GM10248 (cell line): Measurements from ENCODE around the gene PAAF1.

ENCODE experiments used
- CTCF ChIA-PET: fragments of 300-600 bp; sonication (Branson Sonifier 250); formaldehyde crosslinking; extraction: SDS; loops from one replicate; lab custom pipeline; 2021; ENCODE audit warnings: antibody characterized with exemption; lab: Yijun Ruan, JAX
- POLR2A ChIA-PET: fragments of 350-650 bp; sonication (Branson Sonifier 250); formaldehyde crosslinking; extraction: SDS; loops from one replicate; lab custom pipeline; 2020; ENCODE audit warnings: antibody characterized with exemption; lab: Yijun Ruan, JAX
- DNase-seq: peaks from one replicate; pipeline ENCODE4 v3.0.0; 2012; ENCODE audit errors: extremely low spot score
- CTCF ChIP-seq: IDR thresholded peaks from 2 replicates; pipeline ENCODE4 v1.5.1; 2012; ENCODE audit warnings: mild to moderate bottlenecking, low read depth; ENCODE audit errors: extremely low read depth, missing control alignments, control extremely low read depth

PAAF1 gene

GRCh38 chr11:73889536-73889935 lies 12.7 kb downstream of the PAAF1 start:
- POLR2A ChIA-PET: no interaction called here

GRCh38 chr11:73893041-73893440 lies 16.2 kb downstream of the PAAF1 start:
- ChIA-PET CTCF (interaction anchor here (1.0 kb wide), 1 partner anchor 13 kb away, joined by 3 read pairs; no protein-coding TSS in a partner anchor), POLR2A (no interaction called here)
- TF ChIP-seq CTCF: no peak
- no peak for DNase-seq

More at GRCh38 chr11:73889536-73889935, 12.7 kb downstream of the PAAF1 start:
- CTCF ChIA-PET: no interaction called here
- no peak for DNase-seq
- no peak for TF ChIP-seq CTCF

GRCh38 chr11:73894725-73895335 lies 18.0 kb downstream of the PAAF1 start:
- TF ChIP-seq CTCF: no peak
- ChIA-PET POLR2A (no interaction called here), CTCF (no interaction called here)
- no peak for DNase-seq

GRCh38 chr11:73902303-73902702 lies 25.5 kb downstream of the PAAF1 start:
- DNase-seq: no peak

GRCh38 chr11:73907191-73907590 lies 30.4 kb downstream of the PAAF1 start:
- CTCF ChIA-PET: interaction anchor here (0.9 to 2.0 kb wide), 4 partner anchors 8 to 18 kb away, joined by 3 to 6 read pairs (median 4); no protein-coding TSS in a partner anchor
- TF ChIP-seq CTCF: no peak
- POLR2A ChIA-PET: no interaction called here
- DNase-seq: no peak

More at GRCh38 chr11:73902303-73902702, 25.5 kb downstream of the PAAF1 start:
- no peak for TF ChIP-seq CTCF
- ChIA-PET CTCF (interaction anchor here (1.5 kb wide), 1 partner anchor 9 kb away, joined by 3 read pairs; no protein-coding TSS in a partner anchor), POLR2A (interaction anchor here (0.6 kb wide), 1 partner anchor 78 kb away, joined by 4 read pairs; no protein-coding TSS in a partner anchor)

- DNase-seq: no peak
- ChIA-PET CTCF (interaction anchor here (1.3 kb wide), 1 partner anchor 9 kb away, joined by 3 read pairs; no protein-coding TSS in a partner anchor), POLR2A (no interaction called here)
- TF ChIP-seq CTCF: no peak
Observed at GRCh38 chr11:73912026-73912425, 35.2 kb downstream of the PAAF1 start.
